Measurements from ENCODE around the gene SLC35E2B.

DNA sequence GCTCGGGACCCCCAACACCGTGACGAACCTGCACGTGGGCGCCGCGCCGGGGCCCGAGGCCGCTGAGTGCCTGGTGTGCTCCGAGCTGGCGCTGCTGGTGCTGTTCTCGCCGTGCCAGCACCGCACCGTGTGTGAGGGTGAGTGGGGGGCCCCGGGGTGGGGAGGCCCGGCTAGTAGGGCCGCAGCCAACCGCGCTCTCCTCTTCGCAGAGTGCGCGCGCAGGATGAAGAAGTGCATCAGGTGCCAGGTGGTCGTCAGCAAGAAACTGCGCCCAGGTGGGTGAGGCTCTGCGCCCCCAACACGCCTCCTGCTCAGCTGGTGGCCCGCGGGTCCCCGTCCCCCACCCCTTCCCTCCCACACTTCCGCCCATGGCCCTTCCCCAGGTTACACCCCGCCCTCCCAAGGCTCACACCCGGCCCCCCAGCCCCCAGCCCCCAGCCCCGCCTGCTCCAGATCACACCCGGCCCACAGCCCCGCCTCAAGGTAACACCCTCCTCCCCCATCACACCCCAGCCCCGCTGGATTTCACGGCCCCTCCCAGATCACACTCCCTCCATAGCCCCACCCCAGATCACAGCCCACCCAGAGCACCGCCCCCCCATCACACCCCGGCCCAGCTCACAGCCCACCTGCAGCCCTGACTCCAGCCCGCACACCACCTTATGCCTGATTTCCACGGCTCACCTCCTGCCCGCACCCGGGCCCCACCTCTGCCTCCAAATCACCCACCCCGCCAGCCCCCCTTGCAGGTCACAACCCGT lies 63.0 kb downstream of the SLC35E2B start:
- TF ChIP-seq, protein P1, sequence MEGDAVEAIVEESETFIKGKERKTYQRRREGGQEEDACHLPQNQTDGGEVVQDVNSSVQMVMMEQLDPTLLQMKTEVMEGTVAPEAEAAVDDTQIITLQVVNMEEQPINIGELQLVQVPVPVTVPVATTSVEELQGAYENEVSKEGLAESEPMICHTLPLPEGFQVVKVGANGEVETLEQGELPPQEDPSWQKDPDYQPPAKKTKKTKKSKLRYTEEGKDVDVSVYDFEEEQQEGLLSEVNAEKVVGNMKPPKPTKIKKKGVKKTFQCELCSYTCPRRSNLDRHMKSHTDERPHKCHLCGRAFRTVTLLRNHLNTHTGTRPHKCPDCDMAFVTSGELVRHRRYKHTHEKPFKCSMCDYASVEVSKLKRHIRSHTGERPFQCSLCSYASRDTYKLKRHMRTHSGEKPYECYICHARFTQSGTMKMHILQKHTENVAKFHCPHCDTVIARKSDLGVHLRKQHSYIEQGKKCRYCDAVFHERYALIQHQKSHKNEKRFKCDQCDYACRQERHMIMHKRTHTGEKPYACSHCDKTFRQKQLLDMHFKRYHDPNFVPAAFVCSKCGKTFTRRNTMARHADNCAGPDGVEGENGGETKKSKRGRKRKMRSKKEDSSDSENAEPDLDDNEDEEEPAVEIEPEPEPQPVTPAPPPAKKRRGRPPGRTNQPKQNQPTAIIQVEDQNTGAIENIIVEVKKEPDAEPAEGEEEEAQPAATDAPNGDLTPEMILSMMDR (IDR thresholded peaks at IDR 0.05; ENCODE audit: insufficient read depth, low read depth, low read length) = no peak
- no peak for TF ChIP-seq EZH2 (IDR thresholded peaks at IDR 0.05; ENCODE audit: insufficient read depth, low read length)
